ENCODE results near the gene RNF144A.
"Not testable (repeated sequence)": the region's sequence is repeated elsewhere in the genome, so short reads cannot be mapped to it uniquely, and the experiment has no call there.

Gene RNF144A

DNA sequence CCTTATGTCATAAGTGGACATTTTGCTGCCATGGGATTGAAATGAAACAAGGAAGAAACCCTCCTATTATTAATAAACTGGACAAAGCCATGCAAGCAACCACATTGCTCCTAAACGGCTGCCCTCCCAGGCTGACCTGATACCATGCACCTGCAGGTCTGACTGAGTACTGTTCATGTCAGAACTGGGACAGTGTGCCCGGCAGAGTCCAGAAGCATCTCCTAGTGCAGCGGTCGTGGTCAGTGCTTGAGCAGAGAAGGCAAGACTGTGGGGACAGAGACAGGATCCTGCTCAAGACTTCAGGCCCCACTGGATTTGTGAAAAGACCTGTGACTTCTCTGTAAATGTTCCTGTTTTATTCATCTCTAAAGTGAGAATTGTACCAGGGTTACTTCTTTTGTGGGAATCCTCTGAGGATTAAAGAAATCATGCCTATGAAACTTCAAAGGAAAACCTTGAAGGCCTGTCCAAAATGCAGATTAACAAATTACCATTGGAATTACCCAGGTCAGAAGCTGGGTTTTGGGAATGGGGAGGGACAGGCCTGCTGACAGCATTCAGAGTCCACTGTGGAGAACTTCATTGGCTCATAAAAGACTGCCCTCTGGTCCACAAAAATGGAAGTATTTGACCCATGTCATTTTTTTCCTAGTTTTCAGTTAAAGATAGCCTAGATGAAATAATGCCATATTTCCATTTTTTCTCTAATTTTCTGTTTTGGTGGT lies 13.9 kb downstream of the RNF144A start:
- no peak for DNase-seq

DNA sequence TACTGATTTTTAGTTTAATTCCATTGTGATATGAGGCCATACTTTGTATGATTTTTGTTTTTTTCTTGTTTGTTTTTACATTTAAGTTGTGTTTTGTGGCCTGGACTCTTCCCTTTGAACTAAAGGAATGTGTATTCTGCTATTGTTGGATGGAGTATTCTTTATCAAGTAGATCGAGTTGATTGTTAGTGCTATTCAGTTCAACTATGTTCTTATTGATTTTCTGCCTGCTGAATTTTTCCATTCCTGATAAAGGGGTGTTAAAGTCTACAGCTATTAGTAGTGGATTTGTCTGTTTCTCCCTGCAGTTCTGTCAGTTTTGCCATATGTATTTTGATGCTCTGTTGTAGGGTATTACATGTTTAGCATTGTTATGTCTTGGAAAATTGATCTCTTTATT lies 14.5 kb downstream of the RNF144A start:
- no peak for DNase-seq

DNA sequence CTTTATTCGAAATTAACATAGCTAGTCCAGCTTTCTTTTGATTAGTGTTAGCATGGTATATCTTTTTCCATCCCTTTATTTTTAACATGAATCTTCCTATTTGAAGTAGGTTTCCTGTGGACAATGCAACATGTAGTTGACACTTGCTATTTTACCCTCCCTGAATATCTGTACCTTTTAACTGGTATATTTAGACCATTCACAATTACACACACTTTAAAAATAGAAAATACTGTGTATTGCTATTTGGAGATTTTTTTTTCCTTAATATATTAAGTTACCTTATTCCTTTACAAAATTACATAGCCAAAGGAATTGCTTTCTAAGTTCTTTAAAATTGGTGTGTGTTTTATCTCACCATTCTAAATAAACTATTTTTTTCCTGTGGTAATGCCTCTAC lies 15.0 kb downstream of the RNF144A start:
- no peak for DNase-seq

DNA sequence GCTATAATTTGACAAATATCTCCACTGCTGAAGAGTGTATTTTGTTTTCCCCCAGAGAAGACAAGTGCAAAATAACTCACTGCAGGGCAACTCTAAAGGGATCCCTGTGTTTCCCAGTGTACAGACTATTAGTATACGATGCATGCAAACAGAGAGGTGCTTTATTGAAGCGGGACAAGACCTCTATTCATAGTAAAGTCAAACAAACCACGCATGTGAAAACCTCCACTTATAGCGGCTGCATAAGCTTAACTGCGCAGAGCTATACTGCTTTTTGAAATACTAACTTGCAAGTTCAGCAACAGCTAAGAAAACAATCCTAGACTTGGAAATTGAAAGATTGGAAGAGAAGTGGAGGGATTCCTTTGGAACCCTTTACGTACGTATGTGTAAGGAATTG lies 15.6 kb downstream of the RNF144A start:
- no peak for DNase-seq

DNA sequence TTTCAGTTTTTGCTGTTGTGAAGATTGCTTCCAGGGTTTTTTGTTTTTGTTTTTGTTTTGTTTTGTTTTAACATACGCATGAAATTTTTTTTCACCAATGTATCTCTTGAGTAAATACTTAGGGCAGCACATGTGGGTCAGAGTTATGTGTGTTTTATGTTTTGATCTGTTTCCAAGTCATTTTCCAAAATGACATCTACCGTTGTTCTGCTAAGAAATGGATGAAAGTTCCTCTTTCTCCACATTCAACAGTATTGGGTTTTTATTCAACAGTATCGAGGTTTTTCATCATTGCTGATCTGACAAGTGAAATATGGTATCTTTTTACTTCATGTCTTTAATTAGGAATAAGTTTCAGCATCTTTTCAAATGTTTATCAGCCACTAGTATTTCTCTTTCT lies 16.7 kb downstream of the RNF144A start:
- no peak for DNase-seq

DNA sequence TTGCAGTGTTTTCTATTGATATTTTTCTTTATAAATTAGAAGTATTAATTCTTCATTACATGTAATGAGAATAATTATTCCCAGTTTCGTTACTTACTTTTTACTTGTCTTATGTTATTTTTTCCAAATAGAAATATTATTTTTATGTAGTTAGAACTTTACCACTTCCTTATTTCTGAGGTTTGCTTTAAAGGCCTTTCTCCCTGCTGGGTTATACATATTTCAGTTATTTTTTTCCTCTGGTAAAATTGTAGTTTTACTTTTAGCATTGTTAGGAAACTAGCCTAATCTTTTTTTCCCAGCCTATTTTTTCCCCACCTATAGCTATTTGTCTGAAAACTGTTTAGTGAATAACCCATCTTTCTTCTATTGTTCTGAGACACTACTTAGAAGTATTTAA lies 17.1 kb downstream of the RNF144A start:
- no peak for DNase-seq

DNA sequence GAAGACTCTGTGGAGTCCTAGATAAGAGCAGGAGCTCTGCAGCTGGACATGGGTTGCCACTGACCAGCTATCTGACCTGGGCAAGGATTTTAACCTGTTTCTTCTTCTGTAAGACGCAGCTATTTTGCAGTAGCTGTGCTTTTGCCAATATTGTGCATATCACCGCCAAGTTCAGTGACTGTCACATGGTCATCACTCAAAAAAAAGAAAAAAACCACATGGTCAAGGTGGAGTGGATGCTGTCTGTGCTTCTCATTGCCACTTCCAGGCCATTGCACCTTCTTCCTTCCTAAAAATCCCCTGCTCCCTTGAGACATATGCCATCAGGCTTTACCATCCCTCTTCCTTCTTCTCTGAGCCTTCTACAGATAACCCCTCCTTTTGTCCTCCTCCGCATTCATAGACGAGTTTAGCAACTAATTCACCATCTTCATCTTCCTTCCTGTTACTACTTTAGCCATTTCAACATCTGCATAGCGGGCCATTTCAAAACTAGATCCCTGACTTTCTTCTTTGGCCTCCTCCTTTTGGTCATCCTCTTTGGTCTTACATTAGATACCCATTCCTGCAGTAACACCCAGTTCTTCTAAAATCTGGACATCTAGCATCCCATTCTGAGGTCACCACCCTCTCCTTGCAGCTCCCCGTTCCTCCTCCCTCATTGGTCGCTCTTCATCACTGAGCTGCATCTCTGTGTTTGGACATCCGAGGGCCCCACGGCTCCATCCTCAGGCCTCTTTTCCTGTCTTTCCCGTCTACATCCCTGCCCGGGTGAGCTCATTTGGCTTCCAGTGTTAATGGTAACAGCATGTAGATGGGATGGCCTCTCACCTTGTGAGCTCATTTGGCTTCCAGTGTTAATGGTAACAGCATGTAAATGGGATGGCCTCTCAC lies 17.8 kb downstream of the RNF144A start:
- DNase-seq: no peak

DNA sequence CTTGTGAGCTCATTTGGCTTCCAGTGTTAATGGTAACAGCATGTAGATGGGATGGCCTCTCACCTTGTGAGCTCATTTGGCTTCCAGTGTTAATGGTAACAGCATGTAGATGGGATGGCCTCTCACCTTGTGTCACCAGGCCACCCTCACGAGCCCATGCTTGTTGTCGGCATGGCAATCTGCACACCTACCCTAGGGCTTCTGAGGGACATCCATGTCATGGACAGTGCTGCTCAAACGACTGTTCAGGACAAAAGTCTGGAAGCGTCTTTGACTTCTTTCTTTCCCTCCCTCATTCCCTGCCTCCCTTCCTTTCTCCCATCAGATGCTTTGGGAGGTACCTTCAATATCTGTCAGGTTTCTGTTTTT lies 18.4 kb downstream of the RNF144A start:
- DNase-seq: not testable (repeated sequence)

DNA sequence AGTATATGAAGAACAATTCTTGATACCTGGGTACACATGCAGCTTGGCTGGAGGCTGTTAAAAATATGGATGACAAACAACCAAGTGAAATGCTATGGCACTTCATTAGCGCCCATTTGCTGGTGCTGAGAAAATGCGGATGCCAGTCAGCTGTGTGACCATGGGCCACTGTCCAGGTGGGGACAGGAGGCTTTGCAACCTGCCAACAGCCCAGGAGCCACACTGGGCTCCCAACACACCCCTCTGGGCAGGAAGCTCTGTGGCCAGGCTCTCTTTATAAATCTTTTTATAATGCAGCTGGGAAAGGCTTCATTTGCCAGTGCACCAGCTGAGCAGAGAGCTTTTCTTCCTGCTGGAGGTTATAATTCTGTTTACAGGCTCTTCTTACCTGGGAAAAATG lies 19.9 kb downstream of the RNF144A start:
- no peak for DNase-seq

DNA sequence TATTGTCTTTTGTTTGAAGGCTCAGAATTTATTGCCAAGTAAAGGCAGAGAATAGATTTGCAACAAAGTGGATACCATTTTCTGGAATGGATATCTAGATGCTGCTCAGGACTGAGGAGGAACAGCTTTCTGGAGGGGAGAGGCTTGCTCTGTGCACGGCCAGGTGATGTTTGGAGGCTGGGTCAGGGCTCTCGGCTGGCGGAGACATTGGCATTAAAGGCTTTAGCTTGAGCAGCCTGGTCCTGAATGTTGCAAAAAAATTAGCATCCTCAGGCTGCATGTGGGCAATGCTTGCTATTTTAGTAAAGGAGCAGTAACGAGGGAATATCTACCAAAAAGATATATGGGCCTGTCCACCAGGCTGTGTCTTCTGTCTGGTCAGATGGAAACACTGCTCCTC lies 20.4 kb downstream of the RNF144A start:
- DNase-seq: no peak

DNA sequence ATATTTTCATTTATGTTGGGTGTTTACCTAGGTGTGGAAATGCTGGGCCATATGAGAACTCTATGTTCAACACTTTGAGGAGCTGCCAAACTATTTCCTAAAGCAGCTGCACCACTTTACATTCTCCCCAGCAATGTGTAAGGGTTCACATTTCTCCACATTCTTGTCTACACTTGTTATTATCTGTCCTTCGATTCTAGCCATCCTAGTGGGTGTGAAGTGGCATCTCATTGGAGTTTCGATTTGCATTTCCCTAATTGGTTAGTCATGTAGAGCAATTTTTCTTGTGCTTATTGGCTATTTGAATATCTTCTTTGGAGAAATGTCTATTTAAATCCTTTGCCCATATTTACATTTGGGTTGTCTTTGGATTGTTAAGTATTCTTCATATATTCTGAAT lies 21.9 kb downstream of the RNF144A start:
- no peak for DNase-seq

DNA sequence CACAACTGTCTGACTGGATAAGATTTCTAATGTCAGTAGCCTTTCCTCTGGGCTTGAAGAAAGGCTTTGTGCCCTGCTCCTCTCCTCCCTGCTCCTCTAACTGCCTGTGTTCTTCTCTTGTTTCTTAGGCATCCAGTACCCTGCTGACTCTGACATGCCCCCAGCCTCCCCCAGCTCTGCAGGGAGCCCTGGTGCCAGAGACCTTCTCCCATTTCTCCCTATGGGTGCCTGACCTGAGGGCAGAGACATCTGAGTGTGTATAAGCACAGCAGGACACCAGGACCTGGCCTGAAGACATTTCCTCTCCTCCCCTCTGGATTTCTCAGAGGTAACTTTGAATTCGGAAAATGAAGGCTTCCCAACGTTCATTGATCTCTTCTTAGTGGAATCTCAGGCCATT lies 23.6 kb downstream of the RNF144A start:
- DNase-seq: no peak

DNA sequence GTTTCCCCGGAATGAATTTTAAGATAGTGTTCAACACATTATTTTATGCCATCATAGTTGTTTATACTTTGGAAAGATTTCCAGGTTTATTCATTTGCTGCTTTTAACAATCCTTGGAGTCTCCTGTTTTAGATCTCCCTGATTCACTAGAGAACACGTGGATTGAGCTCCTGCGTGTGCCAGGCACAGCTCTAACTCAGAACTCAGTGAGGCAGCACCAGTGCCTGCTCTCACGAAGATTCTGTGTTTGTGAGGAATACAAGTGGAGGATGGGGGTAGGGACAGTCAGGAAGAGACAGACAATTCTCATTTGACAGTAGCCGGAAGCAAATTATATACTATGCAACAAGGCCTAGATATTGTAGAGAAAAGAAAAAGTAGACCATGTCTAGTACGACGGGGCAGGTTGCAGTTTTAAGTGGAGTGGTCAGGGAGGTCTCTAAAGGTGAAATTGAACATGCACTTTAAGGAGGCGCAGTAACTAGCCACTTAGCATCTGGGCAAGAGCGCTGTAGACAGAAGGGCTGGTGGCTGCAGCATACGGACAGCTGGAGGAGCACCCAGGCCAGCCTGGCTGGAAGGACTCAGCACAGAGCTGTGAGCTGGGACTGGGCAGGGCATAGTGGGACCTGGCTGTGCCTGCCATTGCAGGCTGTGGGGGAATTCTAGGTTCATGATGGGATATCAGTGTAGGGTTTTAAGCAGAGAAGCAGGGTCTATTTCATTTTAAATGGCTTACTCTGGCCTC lies 24.3 kb downstream of the RNF144A start:
- DNase-seq: no peak

DNA sequence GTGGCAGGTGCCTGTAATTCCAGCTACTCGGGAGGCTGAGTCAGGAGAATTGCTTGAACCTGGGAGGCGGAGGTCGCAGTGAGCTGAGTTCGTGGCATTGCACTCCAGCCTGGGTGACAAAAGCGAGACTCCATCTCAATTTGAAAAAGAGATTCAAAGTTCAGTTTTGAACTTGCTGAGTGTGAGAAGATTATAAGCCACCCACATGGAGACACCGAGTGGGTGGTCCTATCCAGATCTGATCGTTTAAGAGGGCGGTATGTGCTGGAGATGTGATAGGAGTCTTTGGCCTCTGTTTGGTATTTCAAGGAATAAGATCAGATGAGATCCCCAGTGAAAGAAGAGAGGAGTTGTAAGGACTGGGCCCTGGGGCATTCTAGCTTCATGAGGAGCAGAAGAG lies 25.6 kb downstream of the RNF144A start:
- no peak for DNase-seq

DNA sequence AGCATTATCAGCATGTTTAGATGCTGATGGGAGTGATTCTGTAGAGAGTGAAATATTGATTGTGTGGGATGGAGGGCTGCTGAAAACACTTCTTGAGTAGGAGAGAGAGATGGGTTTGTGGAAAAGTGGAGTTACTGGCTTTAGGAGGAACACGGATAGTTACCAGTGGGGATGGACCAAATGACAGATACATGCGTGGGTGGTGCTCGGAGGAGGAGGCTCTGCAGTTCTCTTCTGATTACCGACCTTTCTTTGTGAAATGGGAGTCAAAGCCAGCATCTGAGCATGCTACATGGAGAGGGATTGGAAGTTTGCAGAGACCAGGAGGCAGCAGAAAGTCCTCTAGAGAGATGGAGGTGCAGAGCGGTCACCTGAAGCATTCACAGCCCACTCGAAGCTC lies 26.3 kb downstream of the RNF144A start:
- DNase-seq: no peak

DNA sequence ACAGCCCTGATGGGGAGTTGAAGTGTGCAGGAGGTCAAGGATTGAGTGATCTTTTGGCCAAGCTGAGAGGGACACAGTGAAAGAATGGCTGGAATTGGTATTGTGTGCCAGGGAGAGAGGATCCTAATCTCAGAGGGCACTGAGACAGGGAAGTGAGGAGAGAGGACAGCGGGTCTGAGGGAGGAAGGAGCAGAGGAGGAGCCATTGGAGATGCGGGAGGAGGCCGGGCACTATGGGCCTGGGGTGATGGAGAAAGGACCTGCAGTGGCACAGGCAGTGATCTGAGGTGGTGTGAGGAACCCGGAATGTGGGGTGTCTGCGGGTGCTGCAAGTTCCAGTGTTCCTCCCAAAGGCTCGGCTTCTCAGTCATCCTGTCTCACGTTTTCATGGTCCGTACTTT lies 26.8 kb downstream of the RNF144A start:
- no peak for DNase-seq

DNA sequence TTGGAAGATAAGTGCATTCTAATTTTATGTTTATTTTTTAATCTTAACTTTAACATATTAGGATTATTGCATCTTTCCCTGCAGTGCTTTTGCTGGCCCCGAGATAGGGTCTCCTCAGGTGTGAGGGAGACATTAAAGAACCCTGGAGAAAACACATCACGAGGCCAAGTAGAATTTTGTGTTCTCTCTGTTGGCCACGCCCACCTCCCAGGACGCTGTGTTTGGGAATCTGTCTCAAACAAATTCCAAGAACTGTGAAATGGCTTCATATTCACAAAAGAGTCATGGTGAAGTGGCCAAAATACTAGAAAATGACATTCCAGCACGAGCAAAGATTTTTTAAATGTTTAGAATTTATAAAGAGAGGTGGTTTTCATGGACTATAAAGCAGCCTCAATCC lies 27.3 kb downstream of the RNF144A start:
- no peak for DNase-seq

DNA sequence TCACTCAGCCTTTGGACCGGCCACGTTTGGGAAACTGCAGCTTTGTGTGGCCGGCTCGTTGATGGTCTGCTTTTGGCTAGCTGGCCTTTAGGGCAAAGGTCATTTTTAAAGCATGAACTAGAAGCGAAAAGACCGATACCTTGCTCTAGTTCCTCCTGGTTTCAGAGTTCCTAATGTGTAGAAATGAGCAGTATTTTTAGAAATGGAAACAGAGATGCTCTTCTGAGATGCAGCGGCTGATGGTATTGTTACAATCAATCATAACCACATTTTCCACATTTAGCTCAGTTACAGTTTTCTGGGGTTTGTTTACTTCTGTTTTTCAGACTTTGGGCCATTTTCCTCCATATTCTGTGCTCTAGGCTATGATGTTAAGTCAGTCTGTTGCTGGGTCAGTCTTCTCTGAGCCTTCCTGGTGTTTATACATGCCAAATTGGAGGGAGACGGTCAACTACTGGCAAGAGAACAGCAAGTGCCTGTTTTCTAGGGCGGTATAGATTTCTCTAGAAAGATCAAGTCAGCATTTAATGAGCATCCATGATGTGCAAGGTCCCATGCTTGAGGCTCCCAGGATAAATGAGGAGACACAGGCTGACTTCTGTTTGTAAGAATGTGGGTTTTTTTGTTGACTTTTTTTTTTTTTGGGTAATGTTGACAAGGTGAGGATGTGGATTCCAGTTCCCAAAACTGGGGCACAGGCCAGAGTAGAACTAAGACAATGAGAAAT lies 28.0 kb downstream of the RNF144A start:
- DNase-seq: no peak

DNA sequence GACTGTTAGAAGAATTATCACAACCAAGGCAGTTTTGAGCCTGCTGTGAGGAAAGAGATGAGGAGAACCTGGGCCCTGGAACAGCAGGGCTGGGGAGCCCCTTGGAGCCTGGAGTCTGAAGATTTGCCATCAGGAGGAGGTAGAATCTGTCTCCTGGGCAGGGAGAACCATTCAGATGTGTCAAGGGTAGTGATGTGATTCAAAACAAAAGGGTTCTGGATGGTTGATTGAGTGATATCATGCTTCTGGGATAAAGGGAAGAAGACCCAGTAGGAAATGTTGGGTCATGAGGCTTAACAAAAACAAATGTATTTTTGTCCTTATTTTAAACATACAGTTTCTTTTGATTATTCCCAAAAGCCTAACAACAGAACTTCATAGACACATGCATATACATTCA lies 28.6 kb downstream of the RNF144A start:
- no peak for DNase-seq

DNA sequence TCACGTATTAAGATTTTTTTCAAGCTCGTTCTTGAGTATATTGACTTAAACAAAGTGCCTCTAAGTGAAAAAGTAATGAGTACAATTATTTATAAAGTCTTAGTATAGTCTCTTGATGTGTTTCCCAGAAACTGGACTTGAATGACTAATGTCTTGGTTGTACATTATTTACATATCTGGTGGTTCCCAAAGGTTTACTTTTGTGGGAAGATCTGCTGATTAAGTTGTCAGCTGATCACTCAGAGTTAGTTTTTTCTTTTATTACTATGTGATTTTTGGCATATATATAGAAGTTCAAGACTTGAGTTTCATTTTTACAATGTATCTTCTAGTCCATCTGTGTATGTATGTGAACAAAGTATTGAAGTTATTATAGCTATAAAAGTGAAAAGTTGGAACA lies 29.5 kb downstream of the RNF144A start:
- DNase-seq: no peak

DNA sequence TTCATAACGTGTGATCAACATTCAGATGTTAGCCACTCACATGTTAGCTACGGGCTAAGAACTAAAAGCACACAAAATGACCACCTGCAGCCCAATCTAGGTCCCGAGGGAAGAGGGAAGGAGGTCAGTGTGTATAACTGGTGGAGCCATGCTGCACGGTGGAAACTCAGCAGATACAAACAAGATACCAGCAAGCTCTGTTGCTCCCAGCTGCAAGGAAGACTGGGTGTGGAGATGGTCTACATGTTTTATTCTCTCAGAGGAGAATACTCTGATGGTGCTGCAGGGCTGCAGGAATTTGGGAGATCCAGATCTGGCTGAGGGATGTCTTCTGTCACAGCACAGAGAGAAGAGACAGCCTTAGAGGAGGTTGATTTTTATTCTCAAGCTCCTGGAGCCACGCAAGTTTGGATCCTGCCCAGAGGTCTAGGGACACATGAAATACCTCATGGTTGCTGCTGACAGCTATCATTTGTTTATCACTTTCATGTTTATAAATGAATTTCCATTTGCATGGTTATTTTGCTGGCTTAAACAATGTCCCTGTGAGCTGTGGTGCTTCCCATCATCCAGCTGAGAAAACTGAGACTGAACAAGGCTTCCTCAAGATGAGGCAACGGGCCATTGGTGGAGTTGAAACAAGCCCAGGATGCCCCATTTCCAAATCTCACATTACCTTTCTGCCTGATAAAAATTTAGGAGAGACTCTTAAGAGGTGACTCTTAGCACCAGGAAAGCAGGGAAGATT lies 30.9 kb downstream of the RNF144A start:
- DNase-seq: no peak

DNA sequence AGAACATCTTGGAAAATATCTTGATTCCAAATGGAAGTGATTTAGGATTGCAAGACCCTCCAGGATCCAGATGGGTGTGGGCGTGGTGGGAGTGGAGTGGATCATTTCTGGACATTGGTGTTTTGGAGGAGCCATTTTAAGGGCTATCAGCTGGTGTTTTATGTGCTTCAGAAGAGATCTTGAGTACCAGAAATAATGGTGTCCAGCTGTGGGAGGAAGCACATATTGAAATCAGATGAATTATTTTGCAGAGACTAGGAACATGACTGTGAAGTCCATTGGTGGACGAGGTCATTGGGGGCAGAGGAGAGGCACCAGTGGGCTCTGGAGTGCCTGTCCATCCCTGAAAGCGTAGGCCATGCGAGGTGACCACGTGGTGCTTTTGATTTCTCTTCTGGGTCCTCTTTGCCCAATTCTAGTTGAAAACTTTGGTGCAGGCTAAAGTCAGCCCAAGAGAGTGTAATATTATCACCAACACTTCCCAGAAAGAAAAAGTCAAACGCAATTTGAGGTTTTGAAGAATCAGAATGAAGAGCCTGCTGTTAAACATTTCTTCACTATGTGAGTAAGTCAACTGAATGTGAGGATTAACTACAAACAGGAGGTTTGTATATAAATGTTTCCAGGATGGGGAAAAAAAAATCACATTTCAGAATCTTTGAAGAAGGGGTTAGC lies 31.6 kb downstream of the RNF144A start:
- no peak for DNase-seq

Data from stimulated activated naive CD4-positive, alpha-beta T cell (primary cell).